Measurements from ENCODE around the gene TMEM120A. TPM values are rescaled to one million over a fixed set of nuclear protein-coding genes. Genes with fewer than 3 reads are reported as not detected.

TMEM120A gene
- total RNA-seq, 4 donors from 2014 or later: 57.6 to 119 (median 92.0) TPM

GRCh38 chr7:75987805-75988567 lies 6.4 kb downstream of the TMEM120A start:
- peaks cover 0 to 28% (median 5%) of the 10 kb centered on the region in 4 donors for H3K36me3 ChIP-seq
- H3K4me3 ChIP-seq: no peak overlapping the region
- in situ Hi-C loops (cut with MboI; ENCODE audit: low pct_ligation_motif_present in 1 of 4, low pct_unique_long_range_greater_than_20kb in 1 of 4, low sequenced_read_pairs in 3 of 4): no loop called here
- peaks cover 0 to 20% (median 6%) of the 10 kb centered on the region in 4 donors for H3K4me1 ChIP-seq
- no peaks in the 10 kb centered on the region for H3K27me3 ChIP-seq
- H3K9me3 ChIP-seq: no peaks in the 10 kb centered on the region
- WGBS, 2 donors (ENCODE audit: low coverage in 1 of 2): 88 to 89% methylated on average over 9 to 30 of the region's 30 CpGs
- no peak for DNase-seq
- intact Hi-C loops (cut with DNase I; ENCODE audit: low total_unique reads): no loop called here
- H3K27ac ChIP-seq: no peak overlapping the region
- no peak for TF ChIP-seq POLR2A (IDR thresholded peaks at IDR 0.05)
- no peak for TF ChIP-seq CTCF (IDR thresholded peaks at IDR 0.05)
- TF ChIP-seq POLR2AphosphoS5 (IDR thresholded peaks at IDR 0.05): no peak
- TF ChIP-seq EP300 (IDR thresholded peaks at IDR 0.05; ENCODE audit: low read depth): no peak

- Histone ChIP-seq H3K27me3 (no peaks in the 10 kb centered on the region), H3K9me3 (no peaks in the 10 kb centered on the region), H3K4me3 (no peak overlapping the region), H3K36me3 (peaks cover 0 to 28% (median 5%) of the 10 kb centered on the region in 4 donors), H3K27ac (no peak overlapping the region), H3K4me1 (peaks cover 0 to 17% (median 6%) of the 10 kb centered on the region in 4 donors)
- intact Hi-C loops (cut with DNase I; ENCODE audit: low total_unique reads) (no loop called here), in situ Hi-C loops (cut with MboI; ENCODE audit: low pct_ligation_motif_present in 1 of 4, low pct_unique_long_range_greater_than_20kb in 1 of 4, low sequenced_read_pairs in 3 of 4) (no loop called here)
- TF ChIP-seq POLR2A (IDR thresholded peaks at IDR 0.05): no peak
- no peak for TF ChIP-seq CTCF (IDR thresholded peaks at IDR 0.05)
- no peak for TF ChIP-seq EP300 (IDR thresholded peaks at IDR 0.05; ENCODE audit: low read depth)
- DNase-seq: no peak
- WGBS, 2 donors (ENCODE audit: low coverage in 1 of 2): 92% methylated on average over 32 of the region's 32 CpGs; no CpG with 5 or more reads in 1 of the 2 donors
Measured at GRCh38 chr7:75987026-75987804, 7.2 kb downstream of the TMEM120A start.

GRCh38 chr7:75986147-75986781 lies 8.1 kb downstream of the TMEM120A start:
- in situ Hi-C loops (cut with MboI; ENCODE audit: low pct_ligation_motif_present in 1 of 4, low pct_unique_long_range_greater_than_20kb in 1 of 4, low sequenced_read_pairs in 3 of 4): no loop called here
- DNase-seq: no peak
- peaks cover 0 to 28% (median 5%) of the 10 kb centered on the region in 4 donors for H3K36me3 ChIP-seq

More at GRCh38 chr7:75986147-75986781, 8.1 kb downstream of the TMEM120A start:
- 88% methylated on average over 16 of the region's 20 CpGs; no CpG with 5 or more reads in 1 of the 2 donors for WGBS, 2 donors (ENCODE audit: low coverage in 1 of 2)
- H3K4me1 ChIP-seq: peaks cover 0 to 13% (median 6%) of the 10 kb centered on the region in 4 donors
- no peaks in the 10 kb centered on the region for H3K27me3 ChIP-seq
- no peak overlapping the region for H3K4me3 ChIP-seq
- TF ChIP-seq POLR2A (IDR thresholded peaks at IDR 0.05) (no peak), POLR2AphosphoS5 (IDR thresholded peaks at IDR 0.05) (no peak), EP300 (IDR thresholded peaks at IDR 0.05; ENCODE audit: low read depth) (no peak), CTCF (IDR thresholded peaks at IDR 0.05) (no peak)
- intact Hi-C loops (cut with DNase I; ENCODE audit: low total_unique reads): no loop called here
- H3K9me3 ChIP-seq: no peaks in the 10 kb centered on the region
- no peak overlapping the region for H3K27ac ChIP-seq
